Activated CD8-positive, alpha-beta memory T cell treated with anti-CD3 and anti-CD28 coated beads for 24 hours (primary cell): ENCODE data around the gene DAZ3.
"Not testable (repeated sequence)": the region's sequence is repeated elsewhere in the genome, so short reads cannot be mapped to it uniquely, and the experiment has no call there.

Source experiments
- DNase-seq: peaks from one replicate; pipeline ENCODE4 v3.0.0-alpha.2; 2020

DAZ3 gene, protein sequence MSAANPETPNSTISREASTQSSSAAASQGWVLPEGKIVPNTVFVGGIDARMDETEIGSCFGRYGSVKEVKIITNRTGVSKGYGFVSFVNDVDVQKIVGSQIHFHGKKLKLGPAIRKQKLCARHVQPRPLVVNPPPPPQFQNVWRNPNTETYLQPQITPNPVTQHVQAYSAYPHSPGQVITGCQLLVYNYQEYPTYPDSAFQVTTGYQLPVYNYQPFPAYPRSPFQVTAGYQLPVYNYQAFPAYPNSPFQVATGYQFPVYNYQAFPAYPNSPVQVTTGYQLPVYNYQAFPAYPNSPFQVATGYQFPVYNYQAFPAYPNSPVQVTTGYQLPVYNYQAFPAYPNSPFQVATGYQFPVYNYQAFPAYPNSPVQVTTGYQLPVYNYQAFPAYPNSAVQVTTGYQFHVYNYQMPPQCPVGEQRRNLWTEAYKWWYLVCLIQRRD

GRCh38 chrY:24813293-24813692 lies at the start of gene DAZ3:
Gene DAZ3, minus strand, starts transcription at chrY:24813393. Its CDS starts 208 bp downstream, at chrY:24813185.
- DNase-seq: not testable (repeated sequence)

- not testable (repeated sequence) for DNase-seq
These were observed 20.4 kb upstream of the DAZ3 start, which contains the start of gene DAZ4 for GRCh38 chrY:24833619-24834018. Gene DAZ4, plus strand, starts transcription at chrY:24833919. Its CDS starts 208 bp downstream, at chrY:24834127.

- not testable (repeated sequence) for DNase-seq
These were observed 11.9 kb upstream of the DAZ3 start for GRCh38 chrY:24825069-24825468.

DNA sequence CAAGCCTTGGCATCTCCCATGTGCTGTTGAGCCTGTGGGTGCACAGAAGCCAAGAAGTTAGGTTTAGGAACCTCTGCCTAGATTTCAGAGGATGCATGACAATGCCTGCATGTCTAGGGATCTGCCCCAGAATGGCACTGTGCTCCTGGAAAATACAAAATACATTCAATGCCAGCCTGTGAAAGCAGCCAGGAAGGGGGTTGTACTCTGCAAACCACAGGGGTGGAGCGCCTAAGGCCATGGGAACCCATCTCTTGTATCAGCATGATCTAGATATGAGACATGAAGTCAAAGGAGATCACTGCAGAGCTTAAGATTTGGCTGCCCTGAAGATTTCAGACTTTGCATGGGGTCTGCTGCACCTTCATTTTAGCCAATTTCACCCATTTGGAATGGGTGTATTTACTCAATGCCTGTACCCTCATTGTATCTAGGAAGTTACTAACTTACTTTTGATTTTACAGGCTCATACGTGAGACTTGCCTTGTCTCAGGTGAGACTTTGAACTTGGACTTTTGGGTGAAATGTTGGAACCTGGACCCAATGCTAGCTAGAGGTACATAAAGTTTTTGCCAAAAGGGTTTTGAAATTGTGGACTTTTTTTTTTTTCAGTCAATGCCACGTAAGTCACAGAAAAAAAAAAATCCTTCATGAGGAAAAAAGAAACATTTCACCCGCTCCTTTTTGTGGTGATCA lies 11.1 kb upstream of the DAZ3 start:
- DNase-seq: not testable (repeated sequence)

GRCh38 chrY:24821836-24822235 lies 8.6 kb upstream of the DAZ3 start:
- DNase-seq: not testable (repeated sequence)
